SKM-1 (cell line): ENCODE results near the gene ANKRD36.
"Not testable (repeated sequence)": the region's sequence is repeated elsewhere in the genome, so short reads cannot be mapped to it uniquely, and the experiment has no call there.

ENCODE experiments used
- DNase-seq: peaks from one replicate; lab custom pipeline; 2025; ENCODE audit not compliant: unreplicated experiment; lab: John Stamatoyannopoulos, UW

The ANKRD36 gene

DNA sequence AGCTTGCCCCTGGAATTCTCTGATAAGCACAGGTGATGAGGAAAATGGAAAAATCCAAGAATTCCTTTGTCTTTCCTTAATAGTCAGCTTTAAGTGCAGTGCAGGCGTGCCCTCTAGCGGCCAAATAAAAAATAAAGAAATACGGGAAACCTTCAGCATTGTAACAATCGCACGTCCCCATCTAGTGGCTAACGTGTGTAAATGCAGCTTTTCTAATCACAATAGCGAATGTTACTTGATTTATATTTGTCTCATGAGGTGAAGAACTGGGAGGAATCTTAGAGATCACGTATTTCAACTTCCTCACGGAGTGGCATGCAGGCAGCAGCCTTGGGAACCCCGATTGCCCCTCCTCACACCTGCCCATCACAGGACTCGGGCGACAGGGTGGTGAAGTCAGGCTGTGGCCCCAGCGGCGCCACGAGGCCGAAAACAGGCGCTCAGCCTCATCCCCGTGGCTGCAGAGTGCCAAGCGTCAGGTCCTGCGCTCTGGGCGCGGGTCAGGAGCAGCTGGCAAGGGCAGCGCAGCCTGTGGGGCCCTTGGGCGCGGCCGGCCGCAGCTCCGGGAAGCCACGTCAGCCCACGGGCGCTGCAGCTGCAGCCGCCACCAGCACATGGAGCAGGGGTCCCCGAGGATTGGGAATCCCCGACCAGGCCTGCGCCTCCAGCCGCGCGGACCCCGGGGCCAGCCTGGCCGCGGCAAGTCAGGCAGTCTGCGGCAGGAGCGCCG, 468 bp upstream of the ANKRD36 start:
- not testable (repeated sequence) for DNase-seq

DNA sequence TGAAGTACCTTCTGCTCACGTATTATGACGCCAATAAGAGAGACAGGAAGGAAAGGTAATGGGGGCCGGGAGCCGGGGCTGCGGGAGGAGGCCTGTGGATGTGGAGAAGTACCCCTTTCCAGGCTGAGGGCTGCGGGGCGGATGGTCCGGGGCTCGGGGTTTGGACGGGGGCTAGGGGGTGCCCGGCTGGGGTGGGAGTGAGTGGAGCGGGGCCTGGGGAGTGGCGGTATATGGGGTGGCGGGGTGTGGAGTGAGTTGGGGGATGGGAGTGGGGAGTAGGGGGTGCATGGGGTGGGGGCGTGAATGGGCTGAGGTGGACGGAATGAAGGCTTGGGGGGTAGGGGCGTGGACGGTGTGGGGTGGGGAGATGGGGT, 916 bp downstream of the ANKRD36 start:
- DNase-seq, result not testable (repeated sequence)

- not testable (repeated sequence) for DNase-seq
Measured at GRCh38 chr2:97129090-97129489, 16.1 kb downstream of the ANKRD36 start.

GRCh38 chr2:97144016-97144415, 31.1 kb downstream of the ANKRD36 start:
- DNase-seq, result not testable (repeated sequence)

GRCh38 chr2:97166548-97166947, 53.6 kb downstream of the ANKRD36 start:
- not testable (repeated sequence) for DNase-seq

- not testable (repeated sequence) for DNase-seq
Measured at GRCh38 chr2:97167938-97168337, 55.0 kb downstream of the ANKRD36 start.

- DNase-seq, result not testable (repeated sequence)
Measured at GRCh38 chr2:97168583-97168982, 55.6 kb downstream of the ANKRD36 start.

DNA sequence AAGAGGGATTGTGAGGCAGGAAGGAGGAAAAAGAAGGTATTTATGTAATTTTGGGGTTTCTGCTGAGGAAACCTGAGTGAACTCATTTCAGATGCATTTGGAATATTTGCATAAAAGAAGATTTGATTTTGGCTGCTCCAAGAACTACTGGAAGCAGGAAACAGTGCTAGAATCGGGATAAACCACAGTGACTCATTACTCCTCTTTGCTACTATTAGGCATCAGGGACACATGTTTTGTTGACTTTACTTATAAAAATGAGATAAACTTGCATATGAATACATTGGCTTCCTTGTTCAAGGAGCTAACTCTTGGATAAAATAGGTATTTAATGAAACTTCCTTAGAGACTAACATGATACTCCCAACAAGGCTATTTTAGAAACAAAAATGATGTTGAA, 67.4 kb downstream of the ANKRD36 start:
- not testable (repeated sequence) for DNase-seq

GRCh38 chr2:97195349-97195748, 82.4 kb downstream of the ANKRD36 start:
- not testable (repeated sequence) for DNase-seq

DNA sequence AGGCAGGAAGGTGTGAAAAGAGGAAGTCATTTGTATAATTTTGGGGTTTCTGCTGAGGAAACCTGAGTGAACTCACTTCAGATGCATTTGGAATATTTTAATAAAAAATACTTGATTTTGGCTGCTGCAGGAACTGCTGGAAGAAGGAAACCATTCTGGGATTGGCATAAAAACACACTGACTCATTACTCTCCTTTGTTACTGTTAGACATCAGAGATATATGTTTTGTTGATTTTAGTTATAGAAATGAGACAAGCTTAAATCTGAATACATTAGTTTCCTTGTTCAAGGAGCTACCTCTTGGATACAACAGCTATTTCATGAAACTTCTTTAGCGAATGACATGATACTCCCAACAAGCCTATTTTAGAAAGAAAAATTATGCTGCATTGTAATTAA, 84.3 kb downstream of the ANKRD36 start:
- DNase-seq, result not testable (repeated sequence)

GRCh38 chr2:97200887-97201286, 87.9 kb downstream of the ANKRD36 start:
- not testable (repeated sequence) for DNase-seq

DNA sequence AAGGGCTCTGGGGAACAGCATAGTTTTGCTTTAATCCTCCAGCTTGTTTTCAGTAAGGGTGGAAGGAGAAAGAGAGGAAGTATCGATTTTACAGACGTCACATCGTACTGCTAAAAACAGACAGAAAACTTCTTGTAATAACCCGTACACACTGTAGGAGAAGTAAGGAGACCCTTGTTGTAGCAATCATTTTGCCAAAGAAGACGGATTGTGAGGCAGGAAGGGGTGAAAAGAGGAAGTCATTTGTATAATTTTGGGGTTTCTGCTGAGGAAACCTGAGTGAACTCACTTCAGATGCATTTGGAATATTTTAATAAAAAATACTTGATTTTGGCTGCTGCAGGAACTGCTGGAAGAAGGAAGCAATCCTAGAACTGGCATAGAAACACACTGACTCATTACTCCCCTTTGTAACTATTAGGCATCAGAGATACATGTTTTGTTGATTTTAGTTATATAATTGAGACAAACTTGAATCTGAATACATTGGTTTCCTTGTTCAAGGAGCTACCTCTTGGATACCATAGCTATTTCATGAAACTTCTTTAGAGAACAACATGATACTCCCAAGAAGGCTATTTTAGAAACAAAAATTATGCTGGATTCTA, 89.8 kb downstream of the ANKRD36 start:
- not testable (repeated sequence) for DNase-seq

DNA sequence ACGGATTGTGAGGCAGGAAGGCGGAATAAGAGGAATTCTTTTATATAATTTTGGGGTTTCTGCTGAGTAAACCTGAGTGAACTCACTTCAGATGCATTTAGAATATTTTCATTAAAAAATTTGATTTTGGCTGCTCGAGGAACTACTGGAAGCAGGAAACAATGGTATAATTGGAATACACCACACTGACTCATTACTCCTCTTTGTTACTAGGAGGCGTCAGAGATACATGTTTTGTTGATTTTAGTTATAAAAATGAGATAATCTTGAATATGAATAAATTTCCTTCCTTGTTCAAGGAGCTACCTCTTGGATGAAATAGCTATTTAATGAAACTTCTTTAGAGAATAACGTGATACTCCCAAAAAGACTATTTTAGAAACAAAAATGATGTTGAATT, 97.4 kb downstream of the ANKRD36 start:
- DNase-seq, result no peak

DNA sequence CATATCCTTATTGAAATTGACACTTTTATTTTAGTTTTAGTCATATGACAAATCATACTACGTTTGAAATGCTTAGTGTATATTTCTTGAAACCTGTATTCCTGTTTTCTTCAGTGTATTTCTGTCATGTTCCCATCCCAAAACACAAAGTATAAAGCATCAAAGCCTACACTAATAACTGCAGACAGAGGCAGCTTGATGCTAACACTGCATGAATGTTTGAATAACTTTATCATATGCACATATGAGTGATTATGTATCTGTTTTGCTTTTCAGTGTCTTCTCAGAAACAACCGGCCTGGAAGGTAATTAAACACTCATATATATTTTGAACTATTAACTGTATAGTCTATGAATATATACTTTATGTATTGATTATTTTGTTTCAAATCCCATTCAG, 102.1 kb downstream of the ANKRD36 start:
- DNase-seq, result not testable (repeated sequence)

- not testable (repeated sequence) for DNase-seq
Measured at GRCh38 chr2:97230848-97231585, 118.1 kb downstream of the ANKRD36 start.

- DNase-seq, result not testable (repeated sequence)
Measured at GRCh38 chr2:97232981-97233380, 120.0 kb downstream of the ANKRD36 start.

- not testable (repeated sequence) for DNase-seq
Measured at GRCh38 chr2:97233660-97234295, 120.8 kb downstream of the ANKRD36 start.

- not testable (repeated sequence) for DNase-seq
Measured at GRCh38 chr2:97261192-97261591, 148.2 kb downstream of the ANKRD36 start.

DNA sequence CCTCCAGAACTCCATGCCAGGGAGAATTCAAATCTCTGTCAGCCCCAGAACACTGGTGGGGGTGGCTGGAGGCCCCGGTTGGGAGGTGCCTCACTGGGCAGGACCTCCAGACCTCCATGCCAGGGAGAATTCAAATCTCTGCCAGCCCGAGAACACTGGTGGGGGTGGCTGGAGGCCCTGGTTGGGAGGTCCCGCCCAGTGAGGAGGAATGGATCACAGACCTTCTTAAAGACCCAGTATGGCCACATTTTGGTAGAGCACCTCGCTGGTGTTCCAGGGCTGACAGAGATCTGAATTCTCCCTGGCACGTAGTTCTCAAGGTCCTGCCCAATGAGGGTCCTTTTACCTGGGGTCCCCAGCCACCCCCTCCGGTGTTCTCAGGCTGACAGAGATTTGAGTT, 153.5 kb downstream of the ANKRD36 start:
- DNase-seq, result not testable (repeated sequence)

GRCh38 chr2:97267411-97268074, 154.6 kb downstream of the ANKRD36 start:
- DNase-seq, result no peak

DNA sequence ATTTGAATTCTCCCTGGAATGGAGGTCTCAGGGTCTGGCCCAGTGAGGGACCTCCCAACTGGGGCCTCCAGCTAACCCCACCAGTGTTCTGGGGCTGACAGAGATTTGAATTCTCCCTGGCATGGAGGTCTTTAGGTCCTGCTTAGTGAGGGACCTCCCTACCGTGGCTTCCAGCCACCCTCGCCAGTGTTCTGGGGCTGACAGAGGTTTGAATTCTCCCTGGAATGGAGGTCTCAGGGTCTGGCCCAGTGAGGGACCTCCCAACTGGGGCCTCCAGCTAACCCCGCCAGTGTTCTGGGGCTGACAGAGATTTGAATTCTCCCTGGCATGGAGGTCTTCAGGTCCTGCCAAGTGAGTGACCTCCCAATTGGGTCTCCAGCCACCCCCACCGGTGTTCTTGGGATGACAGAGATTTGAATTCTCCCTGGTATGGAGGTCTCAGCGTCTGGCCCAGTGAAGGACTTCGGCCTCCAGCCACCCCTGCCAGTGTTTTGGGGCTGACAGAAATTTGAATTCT, 155.2 kb downstream of the ANKRD36 start:
- DNase-seq, result not testable (repeated sequence)
